Activated gamma-delta T cell (primary cell): Measurements from ENCODE around the gene UPK2.

Source experiments
- DNase-seq: peaks from one replicate; lab custom pipeline; 2025; lab: John Stamatoyannopoulos, UW

Gene UPK2

GRCh38 chr11:118917481-118918127 is 38.5 kb upstream of the UPK2 start:
- DNase-seq = no peak

DNA sequence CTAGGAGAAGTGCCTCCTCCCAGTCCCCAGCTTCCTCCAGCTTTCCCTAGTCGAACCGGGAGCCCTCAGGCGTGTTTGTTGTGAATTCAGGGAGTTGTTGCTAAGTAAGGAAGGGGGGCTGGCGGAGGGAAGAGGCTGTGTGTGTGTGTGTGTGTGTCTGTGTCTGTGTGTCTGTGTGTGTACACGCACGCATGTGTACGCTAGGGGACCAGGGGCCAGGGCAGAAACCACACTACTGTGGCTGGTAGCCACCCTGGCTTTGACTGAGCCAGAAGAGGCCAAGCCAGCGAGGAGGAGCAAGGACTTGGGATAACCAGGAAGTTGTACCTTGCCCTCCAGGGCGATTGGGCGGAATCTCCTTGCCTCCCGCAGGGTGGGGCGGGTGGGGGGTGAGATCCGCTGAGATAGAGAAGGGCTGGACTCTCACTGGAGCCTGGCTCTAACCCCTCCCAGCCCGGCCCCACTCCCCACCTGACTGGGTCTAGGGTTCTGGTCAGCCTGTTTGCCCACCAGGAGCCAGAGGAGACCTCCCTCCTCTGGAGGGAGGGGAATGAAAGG is 37.9 kb upstream of the UPK2 start:
- DNase-seq = no peak

DNA sequence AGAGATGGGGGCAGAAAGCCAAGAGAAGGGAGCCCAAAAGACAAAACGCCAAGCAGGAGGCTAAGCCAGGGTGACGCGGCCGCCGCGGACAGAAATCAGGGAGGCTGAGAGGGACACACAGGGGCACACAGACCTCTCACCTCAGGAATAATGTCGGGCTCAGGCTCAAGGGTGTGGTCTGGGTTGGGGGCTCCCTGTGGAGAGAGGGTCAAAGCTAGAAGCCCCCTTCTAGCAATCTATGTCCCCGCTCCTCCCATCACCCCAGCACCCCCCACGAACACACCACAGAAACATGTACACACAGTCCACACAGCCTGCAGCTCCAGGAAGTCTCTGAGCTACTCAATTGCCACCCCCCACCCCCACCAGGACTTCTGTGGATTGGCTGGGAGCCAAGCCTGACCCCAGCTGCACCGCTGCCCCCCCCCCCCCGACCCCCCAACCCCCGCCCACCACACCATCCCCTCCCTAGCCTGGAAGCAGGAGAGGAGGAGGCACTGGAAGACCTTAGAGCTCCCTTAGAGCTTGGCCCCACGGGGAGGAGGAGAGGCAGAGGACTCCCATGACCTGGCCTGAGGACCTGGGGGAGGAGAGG is 37.3 kb upstream of the UPK2 start:
- DNase-seq = no peak

GRCh38 chr11:118921121-118921928 is 34.8 kb upstream of the UPK2 start:
- DNase-seq = no peak

DNA sequence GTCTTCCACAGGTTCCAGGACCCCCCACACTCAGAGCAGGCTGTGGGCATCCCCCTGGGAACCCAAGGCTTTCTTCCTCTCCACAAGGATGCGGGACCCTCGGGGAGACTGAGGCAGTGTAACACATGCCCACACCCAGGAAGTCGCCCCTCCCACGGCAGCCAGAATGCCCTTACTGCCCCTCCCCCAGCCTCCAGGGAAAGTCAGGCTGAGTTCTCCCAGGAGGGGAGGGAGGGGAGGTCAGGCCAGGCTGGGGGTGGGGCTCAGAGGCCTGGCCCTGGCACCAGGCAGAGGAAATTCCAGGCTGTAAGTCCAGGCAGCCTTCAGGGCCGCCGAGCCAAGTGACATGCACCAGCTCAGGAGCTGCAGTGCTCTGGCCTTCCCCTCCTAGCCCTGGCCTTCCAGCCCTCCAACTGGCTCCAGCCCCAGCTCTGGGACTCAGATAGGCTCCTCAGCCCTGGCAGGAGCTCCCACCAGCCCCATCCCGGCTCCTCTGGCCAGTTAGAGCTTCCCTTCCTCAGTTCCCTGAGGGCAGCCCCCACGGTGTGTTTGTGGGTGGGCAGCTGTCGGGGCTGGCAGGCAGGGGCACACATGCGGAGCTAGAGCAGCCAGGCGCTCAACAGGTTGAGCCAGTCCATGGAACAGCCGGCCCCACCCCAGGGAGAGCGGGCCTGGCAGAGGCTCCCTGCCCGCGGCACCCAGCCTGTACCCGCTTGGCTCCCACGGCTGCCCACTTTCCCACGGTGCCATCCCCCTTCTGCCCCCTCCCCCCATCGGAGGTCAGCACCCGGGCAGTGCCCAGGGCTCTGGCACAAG is 34.0 kb upstream of the UPK2 start:
- no peak for DNase-seq

DNA sequence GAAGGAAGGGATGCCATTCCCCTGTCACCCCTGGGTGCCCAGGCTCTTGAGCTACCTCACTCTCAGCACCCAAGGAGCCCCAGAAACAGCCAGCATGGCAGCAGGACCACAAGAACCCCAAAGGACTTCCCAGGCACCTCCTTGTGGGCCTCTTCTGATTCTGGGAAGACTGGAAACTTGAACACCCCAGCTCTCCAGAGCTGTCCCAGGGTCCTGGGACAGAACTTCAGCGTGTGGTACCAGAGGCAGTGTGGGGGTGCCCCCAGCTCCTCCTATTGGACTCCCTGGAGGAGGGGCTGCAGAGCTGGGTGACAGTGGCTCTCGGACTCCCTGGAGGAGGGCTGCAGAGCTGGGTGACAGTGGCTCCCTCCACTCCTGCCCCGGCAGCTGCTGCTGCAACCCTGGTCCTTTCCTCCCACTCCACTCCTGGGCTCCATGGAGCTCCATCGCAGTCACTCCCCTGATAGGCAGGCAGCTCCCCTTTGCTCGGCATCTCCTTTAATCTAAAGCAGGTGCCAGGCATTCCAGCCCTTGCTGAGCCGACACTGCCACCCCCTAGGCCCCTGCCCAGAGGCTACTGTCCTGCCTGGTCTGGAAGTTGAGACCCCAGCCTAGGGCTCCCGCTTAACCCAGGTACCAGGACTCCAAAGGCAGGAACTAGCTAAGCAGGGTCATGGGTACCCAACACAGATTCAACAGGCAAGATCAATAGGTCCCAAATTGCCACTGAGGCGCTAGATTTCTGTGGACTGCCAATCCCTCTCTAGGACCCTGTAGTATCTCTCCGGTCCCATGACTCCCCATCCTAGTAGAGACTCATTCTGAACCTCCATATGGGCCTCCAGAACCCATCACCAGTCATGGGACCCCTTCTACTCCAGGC is 33.1 kb upstream of the UPK2 start:
- no peak for DNase-seq

GRCh38 chr11:118923721-118924587 is 32.1 kb upstream of the UPK2 start:
- no peak for DNase-seq

GRCh38 chr11:118924591-118925585 is 31.2 kb upstream of the UPK2 start:
- DNase-seq = no peak

DNA sequence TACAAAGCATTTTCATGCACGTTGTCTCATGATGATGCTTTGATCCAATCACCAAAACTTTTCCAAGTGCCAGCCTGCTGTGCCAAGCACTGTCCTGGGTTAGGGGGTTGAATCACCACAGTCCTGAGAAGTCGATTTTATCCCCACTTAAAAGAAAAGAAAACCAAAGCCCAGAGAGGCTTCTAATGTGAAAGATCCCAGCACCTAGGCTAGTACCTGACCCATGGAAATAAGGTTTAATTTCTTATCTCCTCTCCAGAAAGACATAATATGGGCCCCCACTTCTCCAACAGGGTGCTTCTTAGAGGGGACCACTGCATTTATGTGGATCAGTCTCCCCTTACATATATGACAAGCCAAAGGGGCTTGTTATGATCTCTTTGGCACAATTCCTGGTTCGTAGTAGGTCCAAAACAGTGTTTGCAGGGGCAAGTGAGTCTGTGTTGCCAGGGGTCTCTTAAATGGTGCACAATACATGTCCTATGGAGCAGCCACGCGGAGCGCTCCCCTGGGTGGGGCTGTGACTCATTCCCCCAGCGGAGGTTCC is 28.5 kb upstream of the UPK2 start:
- no peak for DNase-seq

DNA sequence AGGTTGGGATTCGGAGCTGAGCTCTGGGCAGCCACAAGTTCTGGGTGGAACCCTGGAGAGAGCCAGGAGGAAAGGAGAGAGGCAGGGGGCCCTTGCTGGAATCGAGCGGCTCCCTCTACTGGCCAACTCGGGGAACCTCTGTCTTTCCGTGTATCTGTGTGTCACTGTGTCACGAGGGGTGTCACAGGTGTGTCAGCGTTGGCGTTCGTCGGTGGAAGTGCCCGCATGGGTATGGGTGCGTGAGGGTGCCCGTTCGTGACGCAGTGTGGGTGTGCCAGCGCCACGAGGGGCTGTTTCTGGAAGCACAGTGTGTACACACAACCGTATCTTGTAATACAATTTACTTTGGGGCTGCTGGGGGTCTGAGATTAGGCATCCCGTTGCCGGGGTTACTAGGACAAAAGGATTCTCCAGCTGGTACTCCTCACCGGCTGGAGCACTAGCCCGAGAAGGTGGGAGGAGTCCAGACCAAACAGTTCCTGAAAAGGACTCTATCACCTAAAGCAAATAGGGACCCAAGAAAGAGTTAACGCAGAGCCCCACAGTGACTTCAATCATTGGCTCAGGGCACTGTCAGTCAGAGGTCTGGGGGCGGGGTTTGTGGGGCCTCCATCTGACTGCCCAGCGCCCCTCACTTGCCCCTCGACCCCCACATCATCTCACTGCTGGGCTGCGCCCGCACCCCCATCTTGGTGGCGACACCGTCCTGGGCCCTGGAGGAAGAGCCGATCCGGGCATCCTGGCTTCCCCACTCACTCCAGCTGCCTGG is 27.8 kb upstream of the UPK2 start:
- DNase-seq = peak; percentile 80

- peak; percentile 44 for DNase-seq
These were observed 27.1 kb upstream of the UPK2 start for GRCh38 chr11:118928870-118929500.

DNA sequence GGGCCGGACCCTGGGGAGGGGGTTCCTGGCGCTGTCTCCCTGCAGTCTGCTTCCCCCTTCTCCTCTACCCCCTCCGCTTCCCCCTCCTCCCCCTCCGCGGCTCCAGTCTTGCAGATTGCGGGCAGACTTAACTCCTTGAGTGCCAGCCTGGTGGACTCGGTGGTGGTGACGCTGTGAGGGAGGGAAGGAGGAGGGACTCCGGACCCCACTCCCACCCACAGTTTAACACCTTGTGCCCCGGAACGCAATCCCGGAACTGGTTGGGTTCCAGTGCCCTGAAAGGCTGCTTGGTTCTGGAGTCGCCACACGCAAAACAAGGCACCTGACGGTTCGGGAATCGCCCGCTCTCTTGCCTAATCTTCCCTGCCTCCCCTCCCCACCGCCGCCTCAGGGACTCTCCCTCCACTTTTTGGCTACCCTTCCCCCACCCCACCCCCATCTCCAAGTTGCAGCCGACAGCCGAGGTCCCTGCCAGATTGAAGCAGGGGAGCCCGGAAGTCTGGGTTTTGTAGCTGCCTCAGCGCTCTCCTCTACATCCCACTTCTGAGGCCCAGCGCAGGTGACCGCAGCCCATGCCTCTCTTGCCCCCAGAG is 26.5 kb upstream of the UPK2 start:
- DNase-seq = peak; percentile 37

GRCh38 chr11:118930094-118930712 is 25.9 kb upstream of the UPK2 start:
- DNase-seq = no peak

GRCh38 chr11:118931571-118931970 is 24.5 kb upstream of the UPK2 start:
- DNase-seq = no peak

DNA sequence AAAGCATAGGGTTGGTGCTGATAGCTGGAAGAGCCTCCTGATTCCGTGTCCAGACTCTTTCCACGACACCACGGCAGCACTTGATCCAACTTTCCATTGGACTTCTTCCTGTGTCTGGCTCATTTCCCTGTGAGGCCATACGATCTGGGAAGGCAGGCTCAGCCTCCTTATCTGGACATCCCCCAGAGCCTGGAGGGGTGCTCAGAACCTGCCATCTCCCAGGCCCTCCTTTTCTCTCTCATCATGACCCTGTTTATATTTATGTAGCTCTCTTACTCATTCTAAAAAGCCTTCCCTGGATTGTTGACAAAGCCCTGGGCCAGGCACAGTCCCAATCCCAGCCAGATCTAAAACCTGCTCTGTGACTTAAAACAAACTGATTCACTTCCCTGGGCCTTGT is 22.6 kb upstream of the UPK2 start:
- no peak for DNase-seq

DNA sequence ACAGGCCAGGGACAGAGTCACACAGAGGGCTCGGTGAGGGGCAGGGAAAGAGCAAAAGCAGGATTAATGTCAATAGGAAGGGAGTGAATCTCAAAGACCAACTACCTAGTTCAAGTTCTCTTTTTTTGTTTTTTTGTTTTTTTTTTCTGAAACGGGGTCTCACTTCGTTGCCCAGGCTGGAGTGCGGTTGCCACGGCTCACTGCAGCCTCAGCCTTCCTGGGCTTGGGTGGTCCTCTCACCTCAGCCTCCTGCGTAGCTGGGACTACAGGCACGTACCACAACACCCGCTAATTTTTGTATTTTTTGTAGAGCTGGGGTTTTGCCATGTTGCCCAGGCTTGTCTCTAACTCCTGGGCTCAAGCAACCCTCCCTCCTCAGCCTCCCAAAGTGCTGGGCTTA is 20.7 kb upstream of the UPK2 start:
- DNase-seq = no peak
